Astrocyte (in vitro differentiated cells and primary cell): ENCODE measurements around the gene TTC9B.

Experiments used
- EZH2 ChIP-seq: IDR thresholded peaks from 2 replicates; pipeline ENCODE4 v1.6.1; 2012; ENCODE audit warnings: mild to moderate bottlenecking, low read length, inconsistent platforms; ENCODE audit not compliant: insufficient read depth
- TF ChIP-seq, protein P1 (sequence below): IDR thresholded peaks from 2 replicates; pipeline ENCODE4 v1.5.1; 2011; ENCODE audit warnings: low read depth, mild to moderate bottlenecking, inconsistent platforms, low read length, moderate library complexity; ENCODE audit not compliant: insufficient read depth

DNA sequence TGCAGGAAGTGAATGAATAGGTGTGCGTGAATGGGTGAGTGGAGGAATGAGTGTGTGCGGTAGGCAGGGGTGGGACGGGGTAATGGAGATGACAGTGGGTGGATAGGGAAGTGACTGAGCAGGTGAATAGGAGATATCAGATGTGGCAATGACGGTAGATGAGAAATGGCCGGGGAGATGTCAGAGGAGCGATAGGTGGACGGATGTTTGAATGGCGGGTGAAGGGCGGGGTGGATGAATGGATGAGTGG lies 1.5 kb downstream of the TTC9B start:
- TF ChIP-seq, protein P1, sequence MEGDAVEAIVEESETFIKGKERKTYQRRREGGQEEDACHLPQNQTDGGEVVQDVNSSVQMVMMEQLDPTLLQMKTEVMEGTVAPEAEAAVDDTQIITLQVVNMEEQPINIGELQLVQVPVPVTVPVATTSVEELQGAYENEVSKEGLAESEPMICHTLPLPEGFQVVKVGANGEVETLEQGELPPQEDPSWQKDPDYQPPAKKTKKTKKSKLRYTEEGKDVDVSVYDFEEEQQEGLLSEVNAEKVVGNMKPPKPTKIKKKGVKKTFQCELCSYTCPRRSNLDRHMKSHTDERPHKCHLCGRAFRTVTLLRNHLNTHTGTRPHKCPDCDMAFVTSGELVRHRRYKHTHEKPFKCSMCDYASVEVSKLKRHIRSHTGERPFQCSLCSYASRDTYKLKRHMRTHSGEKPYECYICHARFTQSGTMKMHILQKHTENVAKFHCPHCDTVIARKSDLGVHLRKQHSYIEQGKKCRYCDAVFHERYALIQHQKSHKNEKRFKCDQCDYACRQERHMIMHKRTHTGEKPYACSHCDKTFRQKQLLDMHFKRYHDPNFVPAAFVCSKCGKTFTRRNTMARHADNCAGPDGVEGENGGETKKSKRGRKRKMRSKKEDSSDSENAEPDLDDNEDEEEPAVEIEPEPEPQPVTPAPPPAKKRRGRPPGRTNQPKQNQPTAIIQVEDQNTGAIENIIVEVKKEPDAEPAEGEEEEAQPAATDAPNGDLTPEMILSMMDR: no peak
- TF ChIP-seq EZH2: no peak
